Tibial artery (tissue), 4 donors: Measurements from ENCODE around the gene PKNOX2.

Experiments
- DNase-seq, 2 donors: peaks; one replicate each; pipeline ENCODE4 v3.0.0-alpha.2; 2019
- H3K27ac ChIP-seq, 2 donors: fragments of 200-600 bp; sonication (generic) in 1 of 2; 1 replicate in 1 of 2; 2 replicates in 1 of 2; pipeline ENCODE4 v1.5.1; 2018 to 2019; ENCODE audit warnings: mild to moderate bottlenecking in 1 of 2
- H3K27me3 ChIP-seq, 2 donors: fragments of 200-600 bp; sonication (generic) in 1 of 2; one replicate each; pipeline versions ENCODE4 v1.5.1 to v1.6.0; 2016 to 2019
- H3K36me3 ChIP-seq, 3 donors: fragments of 200-600 bp; sonication (generic) in 2 of 3; one replicate each; pipeline ENCODE4 v1.5.1; 2016 to 2019; ENCODE audit warnings: mild to moderate bottlenecking in 2 of 3
- H3K4me1 ChIP-seq, 4 donors: fragments of 200-600 bp; sonication (generic) in 2 of 4; 1 replicate in 3 of 4; 2 replicates in 1 of 4; pipeline ENCODE4 v1.5.1; 2016 to 2019
- H3K4me3 ChIP-seq, 2 donors: fragments of 200-600 bp; sonication (generic) in 1 of 2; 1 replicate in 1 of 2; 2 replicates in 1 of 2; pipeline ENCODE4 v1.5.1; 2018 to 2019; ENCODE audit warnings: mild to moderate bottlenecking in 2 of 2
- H3K9me3 ChIP-seq, 3 donors: fragments of 200-600 bp; sonication (generic) in 1 of 3; one replicate each; pipeline ENCODE4 v1.5.1; 2016 to 2019
- intact Hi-C: fragments of 100-400 bp; cut with DNase I; formaldehyde crosslinking; loops from one replicate; pipeline ENCODE4 v1.15.0; 2023; ENCODE audit warnings: low total_unique reads
- TF ChIP-seq, protein P1 (sequence below), 2 experiments: fragments of 200-600 bp in 1 of 2; fragments of 450-650 bp in 1 of 2; IDR thresholded peaks; one replicate each; pipeline ENCODE4 v1.5.1; 2017 to 2019; ENCODE audit warnings: antibody characterized with exemption in 2 of 2, mild to moderate bottlenecking in 1 of 2, moderate library complexity in 1 of 2

The PKNOX2 gene

DNA sequence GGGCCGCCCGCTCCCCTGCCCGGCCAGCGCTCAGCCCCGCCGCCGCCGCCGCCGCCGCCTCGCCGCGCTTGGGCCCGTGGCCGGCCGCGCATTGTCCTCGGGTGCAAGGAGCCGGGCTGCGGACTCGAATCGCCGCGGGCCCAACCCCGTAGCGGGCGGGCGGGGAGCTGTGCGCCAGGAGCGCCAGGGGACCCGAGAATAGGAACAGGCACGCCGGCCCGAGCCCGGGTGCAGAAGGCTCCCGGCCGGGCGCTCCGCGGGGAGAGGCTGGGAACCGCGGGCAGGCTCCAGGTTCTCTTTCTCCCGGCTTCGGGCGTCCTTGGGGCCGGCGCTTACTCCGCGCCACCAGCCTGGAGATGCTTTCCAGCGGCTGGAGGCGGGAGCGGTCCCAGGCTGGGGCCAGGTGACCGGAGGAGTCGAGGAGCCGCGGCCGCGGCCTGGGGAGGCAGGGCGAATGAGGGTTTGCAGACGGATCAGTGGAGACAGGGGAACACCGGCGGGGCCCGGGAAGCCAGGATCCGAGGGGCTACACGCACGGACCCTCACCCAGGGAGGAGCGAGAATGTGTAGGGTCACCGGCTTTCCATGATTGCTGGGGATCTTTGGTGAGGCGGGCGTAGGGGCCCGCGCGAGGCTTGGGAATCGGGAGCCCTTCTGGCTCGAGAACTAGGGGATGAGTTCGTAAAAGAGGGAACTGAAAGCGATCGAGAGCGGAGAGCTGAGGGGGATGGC, 726 bp downstream of the PKNOX2 start:
- Histone ChIP-seq H3K36me3 (no peaks in the 10 kb centered on the region), H3K27me3 (no peaks in the 10 kb centered on the region), H3K9me3 (no peaks in the 10 kb centered on the region), H3K4me1 (peaks cover 0 to 48% (median 37%) of the 10 kb centered on the region in 4 donors), H3K27ac (peak overlapping the region; percentile 72 to 88), H3K4me3 (peak overlapping the region; percentile 59 to 65)
- intact Hi-C loops = loop anchor here (2.0 to 10.0 kb wide), 2 partner anchors 182 to 240 kb away; no protein-coding TSS in a partner anchor
- TF ChIP-seq, protein P1, sequence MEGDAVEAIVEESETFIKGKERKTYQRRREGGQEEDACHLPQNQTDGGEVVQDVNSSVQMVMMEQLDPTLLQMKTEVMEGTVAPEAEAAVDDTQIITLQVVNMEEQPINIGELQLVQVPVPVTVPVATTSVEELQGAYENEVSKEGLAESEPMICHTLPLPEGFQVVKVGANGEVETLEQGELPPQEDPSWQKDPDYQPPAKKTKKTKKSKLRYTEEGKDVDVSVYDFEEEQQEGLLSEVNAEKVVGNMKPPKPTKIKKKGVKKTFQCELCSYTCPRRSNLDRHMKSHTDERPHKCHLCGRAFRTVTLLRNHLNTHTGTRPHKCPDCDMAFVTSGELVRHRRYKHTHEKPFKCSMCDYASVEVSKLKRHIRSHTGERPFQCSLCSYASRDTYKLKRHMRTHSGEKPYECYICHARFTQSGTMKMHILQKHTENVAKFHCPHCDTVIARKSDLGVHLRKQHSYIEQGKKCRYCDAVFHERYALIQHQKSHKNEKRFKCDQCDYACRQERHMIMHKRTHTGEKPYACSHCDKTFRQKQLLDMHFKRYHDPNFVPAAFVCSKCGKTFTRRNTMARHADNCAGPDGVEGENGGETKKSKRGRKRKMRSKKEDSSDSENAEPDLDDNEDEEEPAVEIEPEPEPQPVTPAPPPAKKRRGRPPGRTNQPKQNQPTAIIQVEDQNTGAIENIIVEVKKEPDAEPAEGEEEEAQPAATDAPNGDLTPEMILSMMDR (IDR thresholded peaks at IDR 0.05) = no peak
- DNase-seq = peak; percentile 37 to 77

DNA sequence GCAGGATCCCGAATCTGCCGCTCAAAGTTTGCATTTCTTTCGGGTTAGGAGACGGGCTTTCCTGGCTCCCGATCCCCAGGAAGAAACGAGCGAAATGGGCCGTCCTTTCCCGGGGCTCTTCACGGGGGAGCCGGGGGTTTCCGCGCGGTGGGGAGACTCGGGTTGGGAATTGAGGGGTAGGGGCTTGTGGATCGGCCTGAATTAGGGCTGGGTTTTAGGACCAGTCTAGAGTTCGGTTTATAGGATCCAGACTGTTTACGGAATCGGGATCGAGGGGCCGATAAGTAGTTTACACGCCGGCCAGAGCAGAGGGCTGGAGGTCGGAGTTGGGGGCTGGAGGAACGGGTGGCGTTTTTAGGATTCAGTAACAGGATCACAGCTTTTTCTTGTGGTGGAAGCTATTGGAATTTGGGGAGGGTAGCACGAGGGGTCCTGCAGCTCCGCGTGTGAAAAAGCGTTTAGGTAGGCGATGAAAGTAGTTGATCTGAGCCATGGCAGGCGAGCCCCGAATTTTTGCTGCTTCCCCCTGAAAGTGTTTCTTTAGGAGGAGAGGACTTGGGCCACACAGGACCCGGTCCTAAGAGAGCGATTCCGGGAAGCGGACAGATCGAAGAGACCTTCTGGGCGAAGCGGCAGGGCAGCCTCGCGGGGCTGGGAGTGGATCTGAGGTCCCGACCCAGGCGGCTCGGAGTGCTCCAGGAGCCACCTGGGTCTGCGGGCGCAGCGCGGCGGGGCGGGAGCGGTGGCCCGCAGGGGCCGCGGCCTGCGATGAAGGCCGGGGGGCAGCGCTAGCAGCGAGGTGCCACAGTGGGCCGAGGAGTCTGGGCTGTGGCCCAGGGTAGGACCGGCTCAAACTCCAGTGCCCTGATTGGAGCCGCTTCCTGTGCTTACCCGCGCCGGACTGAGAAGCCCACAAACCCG, 1.6 kb downstream of the PKNOX2 start:
- DNase-seq = peak; percentile 40 to 78
- Histone ChIP-seq H3K4me1 (peaks cover 0 to 56% (median 41%) of the 10 kb centered on the region in 4 donors), H3K27ac (peak overlapping the region; percentile 72 to 88), H3K4me3 (peak overlapping the region; percentile 59 to 65), H3K36me3 (no peaks in the 10 kb centered on the region), H3K27me3 (no peaks in the 10 kb centered on the region), H3K9me3 (no peaks in the 10 kb centered on the region)
- TF ChIP-seq, protein P1 (IDR thresholded peaks at IDR 0.05) = no peak
- intact Hi-C loops = loop anchor here (2.0 to 10.0 kb wide), 2 partner anchors 181 to 239 kb away; no protein-coding TSS in a partner anchor

- peak overlapping the region; percentile 72 to 88 for H3K27ac ChIP-seq
- peak overlapping the region; percentile 59 to 65 for H3K4me3 ChIP-seq
- no peaks in the 10 kb centered on the region for H3K27me3 ChIP-seq
- intact Hi-C loops = loop anchor here (10.0 kb wide), 1 partner anchor 238 kb away; no protein-coding TSS in a partner anchor
- no peaks in the 10 kb centered on the region for H3K9me3 ChIP-seq
- H3K36me3 ChIP-seq = no peaks in the 10 kb centered on the region
- peaks cover 0 to 58% (median 44%) of the 10 kb centered on the region in 4 donors for H3K4me1 ChIP-seq
- TF ChIP-seq, protein P1 (IDR thresholded peaks at IDR 0.05) = no peak
- DNase-seq = no peak
These were observed 2.3 kb downstream of the PKNOX2 start for GRCh38 chr11:125166764-125167291.

DNA sequence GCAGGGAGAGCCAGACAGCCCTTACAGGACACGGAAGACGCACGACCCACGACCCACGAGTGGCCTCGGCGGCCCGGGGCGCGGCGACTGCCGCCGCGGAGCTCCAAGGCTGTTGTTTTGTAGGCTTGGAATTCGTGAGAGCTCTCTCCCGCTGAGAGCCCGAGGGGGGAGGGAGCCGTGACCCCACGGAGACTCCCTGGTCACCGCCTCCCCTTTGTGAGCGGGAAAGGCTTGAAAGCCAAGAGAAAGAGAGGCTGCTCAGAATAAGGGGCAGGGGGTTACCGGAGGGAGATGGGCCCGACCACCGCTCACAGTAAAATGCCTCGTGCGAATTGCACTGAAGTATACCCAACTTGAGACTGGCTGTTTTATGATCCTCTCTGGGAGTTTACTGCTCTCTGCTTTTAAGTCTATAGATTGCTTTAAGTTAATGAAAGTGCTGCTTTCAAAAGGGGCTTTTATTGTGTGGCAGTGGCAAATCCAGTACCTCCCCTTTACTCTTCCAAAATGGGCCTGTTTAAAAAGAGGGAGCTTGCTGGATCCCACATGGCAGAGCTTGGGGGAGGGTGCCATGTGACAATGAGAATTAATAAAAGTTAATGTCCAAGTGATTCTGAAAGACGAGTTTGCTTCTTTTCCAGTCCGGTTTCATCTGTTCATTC, 2.9 kb downstream of the PKNOX2 start:
- Histone ChIP-seq H3K9me3 (no peaks in the 10 kb centered on the region), H3K27ac (peak overlapping the region; percentile 72 to 88), H3K4me1 (peaks cover 0 to 58% (median 44%) of the 10 kb centered on the region in 4 donors), H3K36me3 (no peaks in the 10 kb centered on the region), H3K4me3 (peak overlapping the region; percentile 59 to 65), H3K27me3 (no peaks in the 10 kb centered on the region)
- intact Hi-C loops = loop anchor here (10.0 kb wide), 1 partner anchor 237 kb away; no protein-coding TSS in a partner anchor
- TF ChIP-seq, protein P1 (IDR thresholded peaks at IDR 0.05) = no peak
- peak; percentile 36 to 75 for DNase-seq
